GM19099 (cell line): Measurements from ENCODE around the gene METRNL.

Experiments used
- POLR2A ChIP-seq: IDR thresholded peaks from 3 replicates; pipeline ENCODE4 v1.6.1; 2011; ENCODE audit warnings: low read depth; ENCODE audit not compliant: insufficient read length; ENCODE audit errors: extremely low read depth

Gene METRNL

GRCh38 chr17:83103200-83103942 lies 24.0 kb downstream of the METRNL start:
- TF ChIP-seq POLR2A = no peak

- TF ChIP-seq POLR2A = no peak
Observed at GRCh38 chr17:83103943-83104311, 24.5 kb downstream of the METRNL start.

- no peak for TF ChIP-seq POLR2A
Observed at GRCh38 chr17:83104577-83105505, 25.4 kb downstream of the METRNL start.

- no peak for TF ChIP-seq POLR2A
Observed at GRCh38 chr17:83105512-83105911, 26.1 kb downstream of the METRNL start.

- TF ChIP-seq POLR2A = no peak
Observed at GRCh38 chr17:83106056-83106588, 26.7 kb downstream of the METRNL start.

GRCh38 chr17:83106913-83107655 lies 27.7 kb downstream of the METRNL start:
- TF ChIP-seq POLR2A = no peak

- no peak for TF ChIP-seq POLR2A
Observed at GRCh38 chr17:83107656-83108048, 28.2 kb downstream of the METRNL start.

GRCh38 chr17:83108709-83109108 lies 29.3 kb downstream of the METRNL start:
- no peak for TF ChIP-seq POLR2A

GRCh38 chr17:83109386-83109785 lies 30.0 kb downstream of the METRNL start:
- TF ChIP-seq POLR2A = no peak

- TF ChIP-seq POLR2A = no peak
Observed at GRCh38 chr17:83109793-83110645, 30.6 kb downstream of the METRNL start.

- no peak for TF ChIP-seq POLR2A
Observed at GRCh38 chr17:83110735-83111134, 31.3 kb downstream of the METRNL start.

- no peak for TF ChIP-seq POLR2A
Observed at GRCh38 chr17:83111516-83112282, 32.3 kb downstream of the METRNL start.

- TF ChIP-seq POLR2A = no peak
Observed at GRCh38 chr17:83113381-83113780, 34.0 kb downstream of the METRNL start.
